GM12878 (cell line): ENCODE data around the gene ABCF1. TPM values are rescaled to one million over a fixed set of nuclear protein-coding genes. Genes with fewer than 3 reads are reported as not detected.

Experiments used
- ATAC-seq: fragments of 200-7000 bp; cut with Tn5 transposase; 3 replicates; pipeline ENCODE4 v1.9.1; 2020; ENCODE audit warnings: mild to moderate bottlenecking, moderate library complexity
- BruUV-seq: library from RNA; stranded (reverse); fragments of 400-500 nt; replicated peaks from 2 replicates; lab custom pipeline; 2021; lab: Mats Ljungman, UMichigan
- CTCF ChIA-PET: fragments of 300-600 bp; sonication (Branson Sonifier 250); formaldehyde crosslinking; extraction: SDS; loops from one replicate; lab custom pipeline; 2021; ENCODE audit warnings: inconsistent platforms; lab: Yijun Ruan, JAX
- POLR2A ChIA-PET: fragments of 350-600 bp; formaldehyde crosslinking; extraction: SDS; loops from one replicate; lab custom pipeline; 2021; ENCODE audit warnings: inconsistent platforms; lab: Charles Lee
- RAD21 ChIA-PET: fragments of 300-600 bp; sonication (Branson Sonifier 250); formaldehyde crosslinking; loops from one replicate; lab custom pipeline; 2023; ENCODE audit warnings: antibody characterized with exemption; ENCODE audit not compliant: unreplicated experiment; lab: Charles Lee
- SMC1A ChIA-PET: fragments of 300-600 bp; sonication (Branson Sonifier 250); formaldehyde crosslinking; loops from one replicate; lab custom pipeline; 2023; ENCODE audit not compliant: unreplicated experiment, uncharacterized antibody; lab: Charles Lee
- DNase-seq: peaks from one replicate; pipeline ENCODE4 v3.0.0-alpha.2; 2011; ENCODE audit warnings: low read depth, low spot score
- FAIRE-seq: peaks from 3 replicates; lab custom pipeline; 2011; peaks lifted over from hg19 to GRCh38; lab: Jason Lieb, UNC
- H2AFZ ChIP-seq: 2 replicates; pipeline ENCODE4 v1.6.0; 2011; ENCODE audit warnings: low read depth, low read length, control low read depth; ENCODE audit not compliant: control insufficient read depth
- H3K27ac ChIP-seq: 2 replicates; pipeline ENCODE4 v1.5.1; 2011; ENCODE audit warnings: control low read depth; ENCODE audit not compliant: control insufficient read depth, insufficient read depth
- H3K27me3 ChIP-seq, 2 experiments: replicated peaks in 1 of 2; 2 replicates each; pipeline versions ENCODE4 v1.6.0 to v1.6.1; 2011; ENCODE audit warnings: low read length in 1 of 2; ENCODE audit not compliant: control insufficient read depth in 2 of 2, insufficient read depth in 2 of 2
- H3K36me3 ChIP-seq, 2 experiments: 2 replicates each; pipeline ENCODE4 v1.5.1; 2011; ENCODE audit warnings: low read length in 1 of 2; ENCODE audit not compliant: control insufficient read depth in 2 of 2, insufficient read depth in 2 of 2
- H3K4me1 ChIP-seq: 2 replicates; pipeline ENCODE4 v1.6.1; 2011; ENCODE audit warnings: mild to moderate bottlenecking, low read length, moderate library complexity, mixed read lengths; ENCODE audit not compliant: control insufficient read depth, insufficient read depth
- H3K4me2 ChIP-seq: 2 replicates; pipeline ENCODE4 v1.6.0; 2011; ENCODE audit warnings: control low read depth; ENCODE audit not compliant: control insufficient read depth, insufficient read depth
- H3K4me3 ChIP-seq: fragments of 200-600 bp; sonication (generic); 2 replicates; pipeline ENCODE4 v1.5.1; 2016
- H3K79me2 ChIP-seq: 2 replicates; pipeline ENCODE4 v1.6.0; 2011; ENCODE audit warnings: low read length; ENCODE audit not compliant: control insufficient read depth, insufficient read depth
- H3K9ac ChIP-seq: 2 replicates; pipeline ENCODE4 v1.8.0; 2011; ENCODE audit warnings: low read length, control low read depth, mixed read lengths; ENCODE audit not compliant: control insufficient read depth, insufficient read depth
- H3K9me3 ChIP-seq: replicated peaks from 3 replicates; pipeline ENCODE4 v1.5.1; 2011; ENCODE audit warnings: mild to moderate bottlenecking, low read length; ENCODE audit not compliant: control insufficient read depth, insufficient read depth
- H4K20me1 ChIP-seq: 2 replicates; pipeline ENCODE4 v1.6.0; 2011; ENCODE audit not compliant: control insufficient read depth, insufficient read depth
- ATF3 ChIP-seq: IDR thresholded peaks from 2 replicates; pipeline ENCODE4 v1.6.1; 2011; ENCODE audit warnings: low read depth, mild to moderate bottlenecking, low read length, moderate library complexity, borderline replicate concordance; ENCODE audit errors: extremely low read depth
- BCL11A ChIP-seq: IDR thresholded peaks from 2 replicates; pipeline ENCODE4 v1.6.1; 2011; ENCODE audit warnings: low read depth, low read length
- CBFB ChIP-seq: IDR thresholded peaks from 2 replicates; pipeline ENCODE4 v1.6.1; 2016; ENCODE audit warnings: antibody characterized with exemption, low read depth
- CEBPB ChIP-seq, 2 experiments: fragments of 150-350 bp in 1 of 2; IDR thresholded peaks; 2 replicates each; pipeline ENCODE4 v1.6.1; 2012 to 2014; ENCODE audit warnings: low read depth in 2 of 2, low read length in 2 of 2, borderline replicate concordance in 1 of 2, inconsistent platforms in 1 of 2
- GABPA ChIP-seq: IDR thresholded peaks from 2 replicates; pipeline ENCODE4 v1.6.1; 2014; ENCODE audit warnings: antibody characterized with exemption, low read depth, mild to moderate bottlenecking, inconsistent platforms
- MXI1 ChIP-seq: fragments of 150-350 bp; IDR thresholded peaks from 2 replicates; pipeline ENCODE4 v1.6.1; 2011; ENCODE audit warnings: low read depth, mild to moderate bottlenecking, inconsistent platforms, low read length, improper control_type of control experiment
- NRF1 ChIP-seq: conservative IDR thresholded peaks from 2 replicates; pipeline ENCODE4 v1.6.1; 2011; ENCODE audit warnings: mild to moderate bottlenecking, low read depth, low read length, improper control_type of control experiment
- REST ChIP-seq: IDR thresholded peaks from 2 replicates; pipeline ENCODE4 v1.6.1; 2012; ENCODE audit warnings: mild to moderate bottlenecking, low read depth, low read length
- SIN3A ChIP-seq: IDR thresholded peaks from 2 replicates; pipeline ENCODE4 v1.6.1; 2012; ENCODE audit warnings: low read depth, low read length, improper control_type of control experiment
- ZSCAN29 ChIP-seq: fragments of 450-650 bp; IDR thresholded peaks from 2 replicates; pipeline ENCODE4 v1.6.1; 2017; ENCODE audit warnings: mild to moderate bottlenecking, moderate library complexity
- WGBS: methylation state at CpG from one replicate; pipeline ENCODE4 v1.1.6; 2016; ENCODE audit warnings: low lambda C conversion rate; ENCODE audit not compliant: insufficient replicate concordance, insufficient coverage; ENCODE audit errors: missing lambda C conversion rate; 5-methylcytosine and 5-hydroxymethylcytosine counted together
- in situ Hi-C: fragments of 300-500 bp; cut with MboI; formaldehyde crosslinking; loops from 9 replicates; pipeline ENCODE4 v1.14.3; 2018; ENCODE audit warnings: mixed read lengths
- intact Hi-C: fragments of 100-400 bp; cut with micrococcal nuclease; formaldehyde crosslinking; loops from one replicate; pipeline ENCODE4 v1.14.2; 2022; ENCODE audit not compliant: unreplicated experiment
- polyA plus RNA-seq, 11 experiments: library from polyadenylated mRNA; depleted of rRNA in 4 of 11; unstranded in 6 of 11; stranded (reverse) in 5 of 11; fragments of >200 nt; fragmentation: Nextera tagmentation in 4 of 11; fragmentation: Illumina TruSeq in 1 of 11; extraction: Ambion mirVana in 4 of 11; extraction: Trizol in 1 of 11; gene quantifications; 1 replicate in 1 of 11; 2 replicates in 10 of 11; pipeline versions ENCODE4 v1.2.1 to v1.2.3, GENCODE V29; 2011 to 2016; ENCODE audit warnings: inconsistent platforms in 2 of 11, missing spikeins in 2 of 11, low read depth in 1 of 11
- total RNA-seq, 4 experiments: library from RNA; depleted of rRNA in 3 of 4; stranded (reverse); fragments of >200 nt in 3 of 4; fragmentation: Illumina TruSeq in 1 of 4; extraction: Trizol in 1 of 4; gene quantifications; 2 replicates each; pipeline versions ENCODE4 v1.2.1 to v1.2.3, GENCODE V29; 2013 to 2021
- TF ChIP-seq, protein P1 (sequence below): fragments of 450-650 bp; IDR thresholded peaks from 2 replicates; pipeline ENCODE4 v1.6.1; 2017; ENCODE audit warnings: antibody characterized with exemption, mild to moderate bottlenecking, moderate library complexity
- TF ChIP-seq, protein P2 (sequence below): fragments of 450-650 bp; IDR thresholded peaks from 2 replicates; pipeline ENCODE4 v1.6.1; 2017; ENCODE audit warnings: mild to moderate bottlenecking, low read depth, inconsistent platforms; ENCODE audit not compliant: poor library complexity, severe bottlenecking
- TF ChIP-seq, protein P3 (sequence below): fragments of 450-650 bp; IDR thresholded peaks from 2 replicates; pipeline ENCODE4 v1.6.1; 2017; ENCODE audit warnings: mild to moderate bottlenecking

ABCF1 gene
- total and polyA plus RNA-seq, 10 of the 15 experiments (the other 5 are each of a cell fraction or from before 2014, with no cell fraction given): 21.3 to 79.6 (median 55.9) TPM

DNA sequence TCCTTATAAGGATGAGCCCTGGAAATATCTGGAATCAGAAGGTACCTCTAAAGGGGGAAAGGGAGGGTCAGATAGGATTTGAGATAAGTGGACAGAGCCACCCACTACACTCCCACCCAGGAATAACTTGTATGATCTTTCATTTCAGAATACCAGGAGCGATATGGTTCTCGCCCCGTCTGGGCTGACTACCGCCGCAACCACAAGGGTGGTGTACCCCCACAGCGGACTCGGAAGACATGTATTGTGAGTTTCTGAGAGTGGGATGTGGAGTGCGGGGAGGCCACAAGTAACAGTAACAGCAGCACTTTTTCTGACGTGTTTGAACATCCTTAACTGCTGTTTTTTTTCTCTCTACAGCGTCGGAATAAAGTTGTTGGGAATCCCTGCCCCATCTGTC, 48.3 kb downstream of the ABCF1 start:
- ChIA-PET CTCF (no interaction called here), RAD21 (no interaction called here), POLR2A (no interaction called here), SMC1A (interaction anchor here (2.5 to 2.8 kb wide), 2 partner anchors 54 to 111 kb away, joined by 11 to 12 read pairs; partner anchors contain the start of gene DHX16)
- peaks cover under 1% of the 10 kb centered on the region; the same call in 1 of the 2 replicates for H3K4me1 ChIP-seq
- WGBS: 98% methylated on average over 11 of the region's 11 CpGs
- H3K27me3 ChIP-seq: no peaks in the 10 kb centered on the region
- 0 out of 2 replicates have a peak overlapping the region, but pooled peaks have one; percentile 1 for H3K4me2 ChIP-seq
- no peak overlapping the region for H2AFZ ChIP-seq
- no peak for DNase-seq
- in situ Hi-C loops: loop anchor here (5.0 kb wide), 1 partner anchor 98 kb away; the partner anchor contains the start of gene MDC1
- 0 out of 2 replicates have a peak, but pooled peaks cover 2% of the 10 kb centered on the region for H4K20me1 ChIP-seq
- intact Hi-C loops: no loop called here
- no peak for FAIRE-seq
- no peak overlapping the region for H3K9ac ChIP-seq
- BruUV-seq: no TSS peak
- ATAC-seq: no peak
- H3K9me3 ChIP-seq: no peaks in the 10 kb centered on the region; the same call in 2 of the 3 replicates
- no peak overlapping the region for H3K27ac ChIP-seq
- H3K36me3 ChIP-seq: peaks cover 6 to 26% of the 10 kb centered on the region in 2 experiments
- H3K4me3 ChIP-seq: peak overlapping the region; percentile 80
- peaks cover 47% of the 10 kb centered on the region for H3K79me2 ChIP-seq
- no peak for TF ChIP-seq REST
- TF ChIP-seq CBFB: no peak
- TF ChIP-seq, protein P1, sequence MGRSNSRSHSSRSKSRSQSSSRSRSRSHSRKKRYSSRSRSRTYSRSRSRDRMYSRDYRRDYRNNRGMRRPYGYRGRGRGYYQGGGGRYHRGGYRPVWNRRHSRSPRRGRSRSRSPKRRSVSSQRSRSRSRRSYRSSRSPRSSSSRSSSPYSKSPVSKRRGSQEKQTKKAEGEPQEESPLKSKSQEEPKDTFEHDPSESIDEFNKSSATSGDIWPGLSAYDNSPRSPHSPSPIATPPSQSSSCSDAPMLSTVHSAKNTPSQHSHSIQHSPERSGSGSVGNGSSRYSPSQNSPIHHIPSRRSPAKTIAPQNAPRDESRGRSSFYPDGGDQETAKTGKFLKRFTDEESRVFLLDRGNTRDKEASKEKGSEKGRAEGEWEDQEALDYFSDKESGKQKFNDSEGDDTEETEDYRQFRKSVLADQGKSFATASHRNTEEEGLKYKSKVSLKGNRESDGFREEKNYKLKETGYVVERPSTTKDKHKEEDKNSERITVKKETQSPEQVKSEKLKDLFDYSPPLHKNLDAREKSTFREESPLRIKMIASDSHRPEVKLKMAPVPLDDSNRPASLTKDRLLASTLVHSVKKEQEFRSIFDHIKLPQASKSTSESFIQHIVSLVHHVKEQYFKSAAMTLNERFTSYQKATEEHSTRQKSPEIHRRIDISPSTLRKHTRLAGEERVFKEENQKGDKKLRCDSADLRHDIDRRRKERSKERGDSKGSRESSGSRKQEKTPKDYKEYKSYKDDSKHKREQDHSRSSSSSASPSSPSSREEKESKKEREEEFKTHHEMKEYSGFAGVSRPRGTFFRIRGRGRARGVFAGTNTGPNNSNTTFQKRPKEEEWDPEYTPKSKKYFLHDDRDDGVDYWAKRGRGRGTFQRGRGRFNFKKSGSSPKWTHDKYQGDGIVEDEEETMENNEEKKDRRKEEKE: no peak
- no peak for TF ChIP-seq GABPA
- TF ChIP-seq, protein P2, sequence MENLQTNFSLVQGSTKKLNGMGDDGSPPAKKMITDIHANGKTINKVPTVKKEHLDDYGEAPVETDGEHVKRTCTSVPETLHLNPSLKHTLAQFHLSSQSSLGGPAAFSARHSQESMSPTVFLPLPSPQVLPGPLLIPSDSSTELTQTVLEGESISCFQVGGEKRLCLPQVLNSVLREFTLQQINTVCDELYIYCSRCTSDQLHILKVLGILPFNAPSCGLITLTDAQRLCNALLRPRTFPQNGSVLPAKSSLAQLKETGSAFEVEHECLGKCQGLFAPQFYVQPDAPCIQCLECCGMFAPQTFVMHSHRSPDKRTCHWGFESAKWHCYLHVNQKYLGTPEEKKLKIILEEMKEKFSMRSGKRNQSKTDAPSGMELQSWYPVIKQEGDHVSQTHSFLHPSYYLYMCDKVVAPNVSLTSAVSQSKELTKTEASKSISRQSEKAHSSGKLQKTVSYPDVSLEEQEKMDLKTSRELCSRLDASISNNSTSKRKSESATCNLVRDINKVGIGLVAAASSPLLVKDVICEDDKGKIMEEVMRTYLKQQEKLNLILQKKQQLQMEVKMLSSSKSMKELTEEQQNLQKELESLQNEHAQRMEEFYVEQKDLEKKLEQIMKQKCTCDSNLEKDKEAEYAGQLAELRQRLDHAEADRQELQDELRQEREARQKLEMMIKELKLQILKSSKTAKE: no peak
- TF ChIP-seq ATF3: no peak
- TF ChIP-seq ZSCAN29: no peak
- no peak for TF ChIP-seq CEBPB (IDR thresholded peaks at IDR 0.05; ENCODE audit: borderline replicate concordance in 1 of 2, low read depth in 2 of 2, low read length in 2 of 2)
- TF ChIP-seq SIN3A: no peak
- no peak for TF ChIP-seq NRF1
- TF ChIP-seq BCL11A: no peak
- TF ChIP-seq, protein P3, sequence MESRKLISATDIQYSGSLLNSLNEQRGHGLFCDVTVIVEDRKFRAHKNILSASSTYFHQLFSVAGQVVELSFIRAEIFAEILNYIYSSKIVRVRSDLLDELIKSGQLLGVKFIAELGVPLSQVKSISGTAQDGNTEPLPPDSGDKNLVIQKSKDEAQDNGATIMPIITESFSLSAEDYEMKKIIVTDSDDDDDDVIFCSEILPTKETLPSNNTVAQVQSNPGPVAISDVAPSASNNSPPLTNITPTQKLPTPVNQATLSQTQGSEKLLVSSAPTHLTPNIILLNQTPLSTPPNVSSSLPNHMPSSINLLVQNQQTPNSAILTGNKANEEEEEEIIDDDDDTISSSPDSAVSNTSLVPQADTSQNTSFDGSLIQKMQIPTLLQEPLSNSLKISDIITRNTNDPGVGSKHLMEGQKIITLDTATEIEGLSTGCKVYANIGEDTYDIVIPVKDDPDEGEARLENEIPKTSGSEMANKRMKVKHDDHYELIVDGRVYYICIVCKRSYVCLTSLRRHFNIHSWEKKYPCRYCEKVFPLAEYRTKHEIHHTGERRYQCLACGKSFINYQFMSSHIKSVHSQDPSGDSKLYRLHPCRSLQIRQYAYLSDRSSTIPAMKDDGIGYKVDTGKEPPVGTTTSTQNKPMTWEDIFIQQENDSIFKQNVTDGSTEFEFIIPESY: no peak
- no peak for TF ChIP-seq MXI1
